HG02798 (cell line): ENCODE measurements around the gene CTU2.

Experiments
- ATAC-seq: cut with Tn5 transposase; IDR thresholded peaks from one replicate; pipeline ENCODE4 v1.9.1; 2021; ENCODE audit warnings: mild to moderate bottlenecking; ENCODE audit not compliant: unreplicated experiment, poor library complexity

CTU2 gene

DNA sequence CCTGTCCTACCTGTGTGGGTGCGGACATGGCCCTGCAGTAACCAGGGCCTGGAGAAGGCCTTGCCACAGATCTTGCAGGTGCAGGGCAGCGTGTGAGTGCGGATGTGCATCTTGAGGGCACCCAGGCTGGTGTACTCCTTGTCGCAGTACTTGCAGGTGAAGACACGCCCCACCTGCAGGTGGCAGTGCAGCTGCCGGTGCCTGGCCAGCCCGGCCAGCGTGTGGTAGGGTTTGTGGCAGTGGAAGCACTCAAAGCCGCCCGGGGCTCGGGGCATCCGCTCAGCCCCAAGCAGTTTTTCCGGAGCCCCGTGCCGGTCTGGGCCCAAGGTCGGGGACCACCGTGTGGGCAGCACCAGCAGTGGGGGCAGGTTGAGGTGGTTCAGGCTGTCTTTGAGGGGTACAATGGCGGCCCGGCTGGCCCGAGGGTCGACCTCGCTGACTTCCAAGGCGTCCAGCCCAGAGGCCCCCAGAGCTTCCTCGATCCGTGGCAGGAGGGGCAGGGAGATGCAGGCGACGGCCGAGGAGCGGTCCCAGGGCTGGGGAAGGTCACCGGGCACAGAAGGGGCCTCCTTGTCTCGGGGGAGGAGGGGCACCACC, 25.1 kb upstream of the CTU2 start:
- peak; percentile 35 for ATAC-seq

GRCh38 chr16:88681709-88682451, 24.4 kb upstream of the CTU2 start:
- peak; percentile 61 for ATAC-seq

GRCh38 chr16:88684569-88685155, 21.6 kb upstream of the CTU2 start:
- ATAC-seq: no peak

- ATAC-seq: no peak
Observed at GRCh38 chr16:88685156-88686061, 20.9 kb upstream of the CTU2 start.

- peak; percentile 15 for ATAC-seq
Observed at GRCh38 chr16:88686062-88686438, 20.3 kb upstream of the CTU2 start.

DNA sequence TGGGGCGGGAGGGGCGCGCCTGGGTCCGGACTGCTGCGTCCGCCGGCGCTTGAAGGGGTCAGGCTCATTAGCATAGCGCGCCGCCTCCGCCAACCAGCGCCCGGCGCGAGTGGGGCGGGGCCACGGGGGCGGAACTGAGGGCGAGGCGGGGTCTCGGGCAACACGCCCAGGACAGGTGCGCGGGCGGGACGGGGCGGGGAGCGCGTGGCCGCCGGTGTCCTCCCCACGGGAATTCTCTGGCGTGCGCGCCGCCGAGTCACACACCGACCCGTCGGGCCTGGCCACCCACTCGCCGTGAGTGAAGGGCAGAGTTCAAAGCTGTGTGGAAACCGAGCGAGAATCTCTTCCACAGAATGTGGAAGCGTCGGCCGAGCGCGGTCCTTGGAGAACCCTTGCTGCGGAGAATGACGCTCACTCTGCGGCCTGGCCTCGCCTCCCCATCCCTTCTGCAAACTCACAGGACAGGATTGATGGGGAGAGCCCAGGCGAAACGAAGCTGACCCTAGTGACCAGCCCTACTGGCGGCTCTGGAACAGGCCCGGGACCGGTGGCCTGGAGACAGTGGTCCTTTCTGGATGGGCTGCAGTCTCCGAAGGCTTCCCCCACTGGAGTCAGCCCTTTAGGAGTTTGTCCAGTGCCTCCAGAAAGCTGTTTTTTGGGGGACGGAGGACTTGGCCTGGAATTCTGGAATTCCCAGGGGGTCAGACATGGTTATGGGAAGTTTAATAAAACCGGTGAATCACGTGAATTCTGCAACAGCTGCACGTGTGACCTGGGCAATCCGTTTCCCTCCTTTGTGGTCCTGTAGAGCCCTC, 19.7 kb upstream of the CTU2 start, which contains the start of gene SNAI3:
TSS of gene SNAI3 (minus strand) at position 69 of the 815 bp plus-strand sequence. CDS start 101 bp downstream, outside the sequence.
- ATAC-seq: peak; percentile 77

DNA sequence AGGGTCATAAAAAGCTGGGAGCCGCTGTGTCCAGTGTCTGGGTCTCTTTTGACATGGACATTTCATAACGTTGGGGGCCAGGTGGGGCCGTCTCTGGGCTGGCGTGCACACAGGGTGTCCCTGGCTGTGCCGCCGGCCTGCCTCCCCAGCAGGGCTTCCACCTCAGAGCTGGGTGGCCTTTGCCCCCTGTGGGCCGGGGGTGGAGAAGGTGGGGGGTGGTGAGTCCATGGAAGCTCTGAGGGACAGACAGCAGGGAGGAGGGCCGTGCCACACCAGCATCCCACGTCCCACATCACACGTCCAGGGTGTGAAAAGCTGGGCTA, 19.1 kb upstream of the CTU2 start:
- ATAC-seq: no peak

DNA sequence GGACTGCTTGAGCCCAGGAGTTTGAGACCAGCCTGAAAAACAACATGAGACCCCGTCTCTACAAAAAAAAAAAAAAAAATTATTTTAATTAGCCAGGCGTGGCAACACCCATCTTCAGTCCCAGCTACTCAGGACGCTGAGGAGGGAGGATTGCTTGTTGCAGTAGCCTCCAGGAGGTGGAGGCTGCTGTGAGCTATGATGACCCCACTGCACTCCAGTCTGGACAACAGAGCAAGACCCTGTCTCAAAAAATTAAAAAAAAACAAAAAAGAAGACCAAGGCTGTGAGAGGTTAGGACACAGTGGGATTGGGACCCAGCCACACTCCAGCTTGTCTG, 18.7 kb upstream of the CTU2 start:
- no peak for ATAC-seq

DNA sequence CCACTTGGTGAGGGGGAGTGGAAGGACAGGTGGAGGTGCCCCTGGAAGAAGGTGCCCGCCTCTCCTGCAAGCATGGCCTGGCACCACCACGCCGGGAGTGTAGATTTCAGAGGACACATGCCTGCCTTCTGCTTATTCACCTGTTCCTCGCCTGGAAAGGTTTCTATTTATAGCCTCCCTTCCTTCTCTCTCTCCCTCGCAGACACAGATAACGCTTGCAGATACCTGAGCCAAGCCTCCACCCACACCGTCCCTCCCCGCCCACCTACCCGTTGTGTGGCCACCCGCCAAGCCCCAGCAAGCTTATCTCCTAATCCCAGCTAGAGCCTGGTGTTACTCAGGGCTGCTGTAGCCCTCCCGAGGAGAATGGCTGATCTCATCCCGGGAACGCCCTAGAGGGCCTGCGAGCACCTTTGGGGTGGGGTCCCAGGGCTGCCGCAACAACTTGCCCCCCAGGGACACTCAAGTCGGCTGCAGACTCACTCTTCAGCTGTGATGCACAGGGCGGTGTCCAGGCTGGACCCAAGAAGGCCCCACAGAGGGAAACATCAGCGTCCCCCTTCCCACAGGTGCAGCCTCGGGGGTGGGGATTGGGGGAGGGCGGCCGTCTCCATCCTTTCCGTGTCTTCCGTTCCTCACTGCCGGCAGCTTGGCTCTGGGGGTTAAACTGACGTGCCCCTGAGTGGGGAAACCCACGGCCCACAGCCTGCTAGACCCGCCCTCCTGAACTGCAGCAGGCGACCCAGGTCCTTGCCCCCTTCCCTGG, 18.1 kb upstream of the CTU2 start:
- no peak for ATAC-seq

DNA sequence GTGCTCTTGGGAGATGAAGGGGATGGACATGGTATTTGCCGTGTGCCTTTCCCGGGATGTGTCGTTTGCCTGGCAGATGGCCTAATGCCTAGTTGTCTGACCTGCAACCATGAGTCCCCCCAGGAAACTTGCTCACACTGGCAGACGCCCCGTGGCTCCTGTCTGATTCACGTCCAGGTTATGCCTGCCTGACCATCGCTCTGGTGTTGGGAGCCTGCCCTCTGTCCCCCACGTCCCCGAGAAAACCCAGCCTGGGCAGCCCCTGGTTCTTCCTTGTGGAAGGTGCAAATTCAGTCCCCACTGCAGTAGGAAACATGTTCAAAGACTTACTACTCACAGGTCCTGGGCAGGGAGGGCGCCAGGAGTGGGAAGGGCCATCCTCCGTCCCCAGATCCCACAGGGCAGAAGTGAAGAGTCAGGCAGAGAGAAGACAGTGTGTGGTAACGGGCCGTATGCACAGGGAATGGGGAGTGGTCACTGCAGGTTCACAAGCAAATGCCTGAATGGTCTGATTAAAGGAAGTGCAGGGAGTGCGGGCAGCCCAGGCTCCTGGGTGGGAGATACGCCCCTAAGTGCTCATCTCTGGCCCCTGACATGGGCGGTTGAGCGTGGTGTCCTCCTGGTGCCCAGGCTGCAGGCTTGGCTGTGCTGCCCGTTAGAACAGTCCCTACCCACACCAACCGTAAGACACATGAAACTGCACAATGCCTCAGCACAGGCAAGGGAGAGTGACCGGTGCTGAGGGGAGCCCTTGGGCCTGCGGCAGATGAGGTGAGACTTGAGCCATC, 15.8 kb upstream of the CTU2 start:
- no peak for ATAC-seq

DNA sequence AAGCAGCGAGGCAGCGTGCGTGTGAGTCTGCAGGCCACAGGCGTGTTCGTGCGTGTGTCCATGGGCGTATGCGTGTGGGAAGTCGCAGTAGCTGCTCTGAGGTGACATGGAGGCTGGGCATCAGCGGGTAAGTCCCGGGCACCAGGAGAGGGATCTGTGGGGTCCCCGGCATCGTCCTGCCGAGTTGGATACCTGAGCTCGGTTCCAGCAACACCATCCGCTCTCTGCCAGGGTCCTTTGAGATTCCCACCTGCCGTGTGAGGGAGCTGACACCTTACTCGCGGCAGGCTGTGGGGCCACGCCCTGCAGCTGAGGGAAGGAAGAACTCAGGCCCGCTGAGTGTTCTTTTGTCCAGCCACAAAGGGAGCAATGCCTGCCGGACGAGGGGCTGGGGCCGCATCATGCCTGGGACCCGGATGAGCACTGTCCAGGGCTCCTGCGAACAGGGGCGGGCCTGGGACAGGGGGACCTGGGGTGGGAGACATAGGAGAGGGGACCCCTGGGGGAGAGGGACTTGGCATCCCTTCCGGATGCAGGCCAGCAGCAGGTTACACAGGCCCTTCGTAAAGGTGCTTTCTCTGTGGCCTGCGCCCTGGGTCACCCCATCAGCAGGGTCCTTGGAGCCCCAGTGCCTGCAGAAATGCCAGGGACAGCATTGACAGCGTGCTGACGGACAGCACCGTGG, 15.0 kb upstream of the CTU2 start:
- ATAC-seq: no peak

GRCh38 chr16:88691924-88692560, 14.3 kb upstream of the CTU2 start:
- ATAC-seq: no peak

GRCh38 chr16:88692861-88693260, 13.4 kb upstream of the CTU2 start:
- no peak for ATAC-seq

DNA sequence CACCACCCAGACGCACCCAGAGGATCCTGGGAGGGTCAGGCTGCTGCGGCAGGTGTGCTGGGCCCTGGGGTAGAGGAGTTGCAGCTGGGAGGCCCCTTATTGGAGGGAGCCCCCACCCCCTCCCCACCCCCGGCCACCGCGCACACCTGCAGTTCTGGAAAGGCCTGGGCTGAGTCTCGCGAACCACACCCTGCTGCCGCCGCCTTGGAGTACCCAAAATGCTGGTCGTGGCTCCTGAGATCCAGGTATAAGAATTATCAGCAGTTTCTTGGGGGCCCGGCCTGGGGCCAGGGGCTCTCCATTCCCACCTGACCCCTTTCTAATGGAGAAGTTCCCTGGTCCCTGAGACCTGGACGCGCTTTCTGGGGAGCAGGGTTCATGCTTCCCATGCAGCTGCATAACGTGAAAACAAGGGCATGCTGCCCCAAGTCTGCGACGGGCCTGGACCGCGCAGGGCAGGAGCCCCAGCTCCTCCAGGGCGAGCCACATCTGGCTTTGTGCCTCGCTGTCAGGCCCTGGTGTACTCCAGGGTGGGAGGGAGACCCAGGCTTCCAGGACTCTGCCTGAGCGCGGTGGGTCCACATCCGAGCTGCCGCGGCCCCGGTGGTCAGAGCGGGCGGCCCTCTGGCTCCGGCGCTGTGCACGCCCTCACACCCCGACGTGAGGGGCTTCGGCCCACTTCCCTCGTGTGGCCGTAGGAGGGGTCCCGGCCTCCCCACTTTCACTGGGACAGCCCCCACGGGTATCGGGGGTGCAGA, 12.7 kb upstream of the CTU2 start:
- ATAC-seq: no peak

DNA sequence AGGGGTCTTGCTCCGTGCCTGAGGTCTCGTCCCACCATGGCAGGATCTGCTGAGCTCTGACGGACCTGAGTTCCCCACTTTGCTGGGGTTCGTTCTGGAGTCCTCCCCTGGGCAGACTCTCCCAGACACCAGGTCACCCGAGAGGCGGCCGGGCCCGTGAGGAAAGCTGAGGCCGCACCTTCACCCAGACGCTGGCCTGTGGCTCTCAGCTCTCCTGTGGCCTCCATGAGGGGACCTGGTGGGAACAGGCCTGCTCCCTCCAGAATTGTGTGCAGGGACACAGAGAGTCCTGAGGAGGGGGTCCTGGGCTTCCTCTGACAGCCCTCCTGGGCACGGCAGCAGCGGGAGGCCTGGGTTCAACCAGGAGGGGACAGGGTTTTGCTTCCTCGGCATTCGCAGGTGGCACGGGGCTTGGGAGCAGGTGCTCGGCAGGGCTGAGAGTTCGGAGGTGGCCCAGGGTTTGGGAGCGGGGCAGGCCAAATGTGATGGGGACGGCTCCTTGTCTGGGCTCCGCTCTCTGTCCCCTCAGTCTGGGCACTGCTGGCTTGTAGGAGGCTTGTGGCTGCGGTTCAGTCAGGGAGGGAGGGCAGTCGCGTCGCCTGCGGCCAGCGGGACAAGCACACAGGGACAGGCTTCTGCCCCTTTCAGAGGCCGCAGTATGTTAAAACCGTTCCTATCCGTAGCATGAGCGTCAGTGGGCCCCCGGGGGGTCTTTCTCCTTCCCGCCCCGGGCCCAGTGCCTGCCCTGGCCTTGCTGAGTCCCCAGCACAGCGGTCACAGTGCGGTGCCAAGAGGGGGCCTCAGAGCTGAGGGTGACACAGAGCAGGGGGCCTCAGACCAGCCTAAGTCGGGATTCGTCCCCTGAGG, 11.8 kb upstream of the CTU2 start:
- ATAC-seq: no peak

DNA sequence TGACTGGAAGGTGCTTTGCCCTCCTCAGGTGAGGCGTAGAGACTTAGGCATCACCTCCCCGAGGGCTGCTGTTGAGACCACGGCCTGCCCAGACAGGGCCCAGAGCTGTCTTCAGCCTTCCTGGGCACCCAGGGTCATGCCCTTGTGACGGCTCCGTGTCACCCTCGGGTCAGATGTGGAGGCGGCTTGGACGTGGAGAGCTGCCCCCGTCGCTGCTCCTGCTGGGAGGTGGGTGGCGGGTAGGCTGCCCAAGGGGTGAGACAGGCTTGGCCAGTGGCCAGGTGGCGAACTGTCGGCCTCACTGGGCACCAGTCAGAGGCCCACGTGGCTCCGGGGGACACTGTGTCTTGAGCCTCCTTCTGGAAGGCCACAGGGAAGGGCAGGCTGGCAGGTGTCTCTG, 11.1 kb upstream of the CTU2 start:
- ATAC-seq: no peak
